ENCODE measurements around the gene IL17RE. TPM values are rescaled to one million over a fixed set of nuclear protein-coding genes. Genes with fewer than 3 reads are reported as not detected.

IL17RE gene
- total RNA-seq, 4 donors from 2014 or later, result 5.9 to 27.9 (median 14.2) TPM

- TF ChIP-seq CTCF (IDR thresholded peaks at IDR 0.05; ENCODE audit: low read depth), result no peak
Measured at GRCh38 chr3:9937486-9938238, 35.0 kb downstream of the IL17RE start.

- TF ChIP-seq CTCF (IDR thresholded peaks at IDR 0.05; ENCODE audit: low read depth), result no peak
Measured at GRCh38 chr3:9938966-9939365, 36.3 kb downstream of the IL17RE start.

GRCh38 chr3:9940746-9941145, 38.1 kb downstream of the IL17RE start:
- no peak for TF ChIP-seq CTCF (IDR thresholded peaks at IDR 0.05; ENCODE audit: low read depth)

- TF ChIP-seq CTCF (IDR thresholded peaks at IDR 0.05; ENCODE audit: low read depth), result no peak
Measured at GRCh38 chr3:9942164-9942563, 39.5 kb downstream of the IL17RE start.

- no peak for TF ChIP-seq CTCF (IDR thresholded peaks at IDR 0.05; ENCODE audit: low read depth)
Measured at GRCh38 chr3:9942934-9943690, 40.5 kb downstream of the IL17RE start.

GRCh38 chr3:9944271-9944670, 41.6 kb downstream of the IL17RE start:
- no peak for TF ChIP-seq CTCF (IDR thresholded peaks at IDR 0.05; ENCODE audit: low read depth)

GRCh38 chr3:9945358-9945757, 42.7 kb downstream of the IL17RE start:
- no peak for TF ChIP-seq CTCF (IDR thresholded peaks at IDR 0.05; ENCODE audit: low read depth)

Data from subcutaneous adipose tissue (tissue), 4 donors.